Neutrophil (primary cell): Measurements from ENCODE around the gene TUT4.

ENCODE experiments used
- H3K27ac ChIP-seq: fragments of 200-600 bp; sonication (generic); 2 replicates; pipeline ENCODE4 v1.5.1; 2016; ENCODE audit warnings: mild to moderate bottlenecking, moderate library complexity
- H3K27me3 ChIP-seq: fragments of 200-600 bp; sonication (generic); 2 replicates; pipeline ENCODE4 v1.6.0; 2016; ENCODE audit warnings: mild to moderate bottlenecking
- H3K36me3 ChIP-seq: fragments of 200-600 bp; sonication (generic); 2 replicates; pipeline ENCODE4 v1.5.1; 2017
- H3K4me1 ChIP-seq, 2 experiments: fragments of 200-600 bp in 1 of 2; sonication (generic) in 1 of 2; 1 replicate in 1 of 2; 2 replicates in 1 of 2; pipeline versions ENCODE4 v1.5.1 to v1.6.1; 2013 to 2016; ENCODE audit warnings: low read depth in 1 of 2, low read length in 1 of 2, mild to moderate bottlenecking in 1 of 2, moderate library complexity in 1 of 2; ENCODE audit not compliant: control insufficient read depth in 1 of 2, insufficient read depth in 1 of 2
- H3K4me3 ChIP-seq, 2 experiments: fragments of 200-600 bp in 1 of 2; sonication (generic) in 1 of 2; 1 replicate in 1 of 2; 2 replicates in 1 of 2; pipeline ENCODE4 v1.5.1; 2013 to 2016; ENCODE audit warnings: low read depth in 1 of 2, low read length in 1 of 2, mild to moderate bottlenecking in 1 of 2, moderate library complexity in 1 of 2
- H3K9me3 ChIP-seq: fragments of 200-600 bp; sonication (generic); 2 replicates; pipeline ENCODE4 v1.5.1; 2016
- TF ChIP-seq, protein P1 (sequence below): fragments of 200-600 bp; sonication (generic); IDR thresholded peaks from 2 replicates; pipeline ENCODE4 v1.5.1; 2016; ENCODE audit warnings: antibody characterized with exemption

TUT4 gene

DNA sequence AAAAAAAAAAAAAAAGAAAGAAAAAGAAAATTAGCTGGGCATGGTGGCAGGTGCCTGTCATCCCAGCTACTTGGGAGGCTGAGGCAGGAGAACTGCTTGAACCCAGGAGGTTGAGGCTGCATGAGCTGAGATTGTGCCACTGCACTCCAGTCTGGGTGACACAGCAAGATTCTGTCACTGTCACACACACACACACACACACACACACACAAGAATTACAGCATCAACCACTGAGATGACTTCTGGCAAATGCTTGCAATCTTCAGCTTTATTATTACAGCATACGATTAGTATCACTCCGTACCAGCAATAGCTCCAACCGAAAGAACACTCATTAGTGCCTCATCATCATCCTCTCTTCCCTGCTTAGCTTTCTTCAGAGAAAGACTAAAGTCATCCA, 153.3 kb downstream of the TUT4 start:
- no peak overlapping the region for H3K4me3 ChIP-seq
- peaks cover 34% of the 10 kb centered on the region for H3K36me3 ChIP-seq
- no peaks in the 10 kb centered on the region for H3K9me3 ChIP-seq
- TF ChIP-seq, protein P1, sequence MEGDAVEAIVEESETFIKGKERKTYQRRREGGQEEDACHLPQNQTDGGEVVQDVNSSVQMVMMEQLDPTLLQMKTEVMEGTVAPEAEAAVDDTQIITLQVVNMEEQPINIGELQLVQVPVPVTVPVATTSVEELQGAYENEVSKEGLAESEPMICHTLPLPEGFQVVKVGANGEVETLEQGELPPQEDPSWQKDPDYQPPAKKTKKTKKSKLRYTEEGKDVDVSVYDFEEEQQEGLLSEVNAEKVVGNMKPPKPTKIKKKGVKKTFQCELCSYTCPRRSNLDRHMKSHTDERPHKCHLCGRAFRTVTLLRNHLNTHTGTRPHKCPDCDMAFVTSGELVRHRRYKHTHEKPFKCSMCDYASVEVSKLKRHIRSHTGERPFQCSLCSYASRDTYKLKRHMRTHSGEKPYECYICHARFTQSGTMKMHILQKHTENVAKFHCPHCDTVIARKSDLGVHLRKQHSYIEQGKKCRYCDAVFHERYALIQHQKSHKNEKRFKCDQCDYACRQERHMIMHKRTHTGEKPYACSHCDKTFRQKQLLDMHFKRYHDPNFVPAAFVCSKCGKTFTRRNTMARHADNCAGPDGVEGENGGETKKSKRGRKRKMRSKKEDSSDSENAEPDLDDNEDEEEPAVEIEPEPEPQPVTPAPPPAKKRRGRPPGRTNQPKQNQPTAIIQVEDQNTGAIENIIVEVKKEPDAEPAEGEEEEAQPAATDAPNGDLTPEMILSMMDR = no peak
- no peaks in the 10 kb centered on the region for H3K27me3 ChIP-seq
- no peak overlapping the region for H3K27ac ChIP-seq
- peaks cover 12 to 15% of the 10 kb centered on the region in 2 experiments for H3K4me1 ChIP-seq

DNA sequence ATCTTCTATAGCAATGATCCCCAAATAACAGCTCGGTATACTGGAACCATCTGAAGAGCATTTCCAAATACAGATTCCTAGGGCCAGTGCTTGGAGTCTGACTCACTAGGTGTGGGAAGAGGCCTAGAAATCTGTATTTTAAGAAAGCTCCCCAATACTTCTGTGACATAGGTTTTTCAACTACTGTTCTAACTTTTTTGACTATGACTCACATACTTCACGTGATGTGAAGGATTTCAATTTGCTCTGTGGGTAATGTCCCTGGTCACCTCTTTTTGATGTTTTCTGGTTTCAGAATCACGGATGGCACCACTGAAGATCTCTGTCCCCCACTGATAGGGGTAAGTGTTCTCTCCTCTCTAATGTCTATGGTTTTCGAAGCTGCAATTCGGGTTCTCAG, 159.7 kb downstream of the TUT4 start:
- TF ChIP-seq, protein P1 = no peak
- Histone ChIP-seq H3K36me3 (peaks cover 49% of the 10 kb centered on the region), H3K27me3 (no peaks in the 10 kb centered on the region)

DNA sequence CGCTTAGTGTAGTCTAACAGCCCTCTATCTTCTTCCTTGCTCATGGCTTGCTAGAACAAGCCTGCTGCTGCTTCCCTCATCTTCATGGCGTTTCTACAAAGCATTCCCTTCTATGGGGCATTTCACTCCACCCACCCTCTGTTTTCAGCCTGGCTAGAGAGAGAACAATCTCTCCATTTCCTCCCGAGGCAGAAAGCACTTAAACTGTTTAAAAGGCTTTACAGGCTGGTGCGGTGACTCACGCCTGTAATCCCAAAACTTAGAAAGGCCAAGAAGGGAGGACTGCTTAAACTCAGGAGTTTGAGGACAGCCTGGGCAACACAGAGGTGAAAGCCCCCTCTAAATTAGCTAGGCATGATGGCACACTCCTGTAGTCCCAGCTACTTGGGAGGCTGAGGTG, 166.4 kb downstream of the TUT4 start:
- H3K4me1 ChIP-seq = no peaks in the 10 kb centered on the region
- no peaks in the 10 kb centered on the region for H3K9me3 ChIP-seq
- H3K27ac ChIP-seq = no peak overlapping the region
- TF ChIP-seq, protein P1 = no peak
- H3K36me3 ChIP-seq = peaks cover 60% of the 10 kb centered on the region
- H3K4me3 ChIP-seq = no peak overlapping the region
- no peaks in the 10 kb centered on the region for H3K27me3 ChIP-seq

More for the DNA sequence above, 159.7 kb downstream of the TUT4 start:
- Histone ChIP-seq H3K27ac (no peak overlapping the region), H3K4me3 (no peak overlapping the region), H3K4me1 (no peaks in the 10 kb centered on the region), H3K9me3 (no peaks in the 10 kb centered on the region)

DNA sequence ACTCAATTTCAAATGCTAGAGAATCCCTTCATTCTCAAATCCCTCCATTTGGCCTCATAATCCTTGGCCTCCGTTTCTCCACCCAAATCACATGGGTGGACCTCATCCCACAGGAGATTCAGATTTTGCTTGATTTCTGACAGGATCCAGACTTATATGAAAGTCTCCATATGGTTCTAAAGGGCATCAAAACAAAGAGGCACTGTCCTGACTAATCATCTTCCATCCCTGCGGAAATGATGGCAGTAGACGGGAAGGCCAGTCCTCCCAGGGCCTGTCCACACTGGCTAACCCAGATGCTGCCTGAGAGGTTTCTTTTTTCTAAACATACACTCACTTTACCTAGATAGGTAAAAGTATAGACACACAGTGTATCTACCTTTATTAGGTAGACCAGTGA, 167.5 kb downstream of the TUT4 start:
- no peaks in the 10 kb centered on the region for H3K9me3 ChIP-seq
- H3K4me1 ChIP-seq = no peaks in the 10 kb centered on the region
- TF ChIP-seq, protein P1 = no peak
- H3K36me3 ChIP-seq = peaks cover 67% of the 10 kb centered on the region
- no peaks in the 10 kb centered on the region for H3K27me3 ChIP-seq
- H3K4me3 ChIP-seq = no peak overlapping the region
- H3K27ac ChIP-seq = no peak overlapping the region
